Measurements from ENCODE around the gene DENND2A.
"Not testable (repeated sequence)": the region's sequence is repeated elsewhere in the genome, so short reads cannot be mapped to it uniquely, and the experiment has no call there.

DENND2A gene

DNA sequence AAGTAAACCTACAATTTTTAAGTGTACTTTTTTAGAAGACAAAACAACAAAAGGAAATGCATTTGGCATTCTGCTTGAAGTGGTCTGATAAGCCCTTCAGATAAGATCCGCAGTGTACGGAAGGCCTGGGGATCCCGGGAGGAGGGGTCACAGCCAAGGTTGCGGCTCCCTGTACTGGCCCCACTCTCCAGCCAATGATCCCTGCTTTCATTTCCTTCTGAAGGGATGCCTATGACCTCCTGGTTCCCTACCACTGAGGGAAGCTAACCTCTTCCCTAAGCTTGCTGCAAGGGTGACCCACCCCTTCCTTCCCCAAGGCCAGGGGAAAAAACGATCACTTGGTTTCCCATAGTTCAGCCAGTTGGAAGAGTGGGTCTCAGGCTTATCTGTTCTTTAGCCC lies 5.3 kb downstream of the DENND2A start:
- no peak for DNase-seq (ENCODE audit: low read depth, low spot score)
- no peak for TF ChIP-seq YY1 (IDR thresholded peaks at IDR 0.05; ENCODE audit: insufficient read depth, insufficient read length)
- no peak for TF ChIP-seq SUZ12 (IDR thresholded peaks at IDR 0.05; ENCODE audit: extremely low read depth, insufficient read depth, insufficient read length)
- no peak for TF ChIP-seq ZNF274 (IDR thresholded peaks at IDR 0.05; ENCODE audit: low read depth, low read length)
- peaks cover 15% of the 10 kb centered on the region for H3K4me1 ChIP-seq (ENCODE audit: insufficient read depth, insufficient read length)
- H3K36me3 ChIP-seq (ENCODE audit: insufficient read depth, insufficient read length, low read length) = peaks cover 8% of the 10 kb centered on the region
- no peaks in the 10 kb centered on the region for H3K27me3 ChIP-seq (ENCODE audit: insufficient read depth, insufficient read length)
- no peak overlapping the region for H3K4me3 ChIP-seq (ENCODE audit: insufficient read length, low read depth)
- H3K9ac ChIP-seq (ENCODE audit: insufficient read length, low read depth) = peak overlapping the region; percentile 37
- H3K9me3 ChIP-seq (ENCODE audit: insufficient read depth, low read length) = no peaks in the 10 kb centered on the region

DNA sequence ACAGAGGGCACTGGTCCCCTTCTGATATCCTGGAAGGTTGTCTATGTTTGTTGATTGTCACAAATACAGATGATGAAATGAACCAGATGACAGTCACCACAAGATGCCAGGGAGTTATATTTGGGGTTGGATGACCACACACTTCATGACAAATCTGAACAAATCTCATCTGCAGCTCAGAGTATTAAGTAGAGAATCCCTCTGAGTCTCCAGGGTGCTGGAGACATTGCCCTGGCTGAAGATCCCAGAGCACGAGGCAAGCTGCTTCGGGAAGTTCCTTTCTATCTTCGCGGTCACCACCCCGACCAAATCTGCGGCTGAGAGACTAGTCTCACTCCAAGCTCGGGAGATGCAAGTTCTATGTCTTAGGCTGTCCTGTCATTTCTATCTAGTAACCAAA lies 9.0 kb downstream of the DENND2A start:
- Histone ChIP-seq H3K4me1 (ENCODE audit: insufficient read depth, insufficient read length) (peaks cover 9% of the 10 kb centered on the region), H3K27me3 (ENCODE audit: insufficient read depth, insufficient read length) (no peaks in the 10 kb centered on the region), H3K9ac (ENCODE audit: insufficient read length, low read depth) (no peak overlapping the region), H3K36me3 (ENCODE audit: insufficient read depth, insufficient read length, low read length) (peaks cover 11% of the 10 kb centered on the region), H3K9me3 (ENCODE audit: insufficient read depth, low read length) (no peaks in the 10 kb centered on the region), H3K4me3 (ENCODE audit: insufficient read length, low read depth) (no peak overlapping the region)
- TF ChIP-seq SUZ12 (IDR thresholded peaks at IDR 0.05; ENCODE audit: extremely low read depth, insufficient read depth, insufficient read length) = no peak
- TF ChIP-seq YY1 (IDR thresholded peaks at IDR 0.05; ENCODE audit: insufficient read depth, insufficient read length) = no peak
- TF ChIP-seq ZNF274 (IDR thresholded peaks at IDR 0.05; ENCODE audit: low read depth, low read length) = no peak
- DNase-seq (ENCODE audit: low read depth, low spot score) = no peak

DNA sequence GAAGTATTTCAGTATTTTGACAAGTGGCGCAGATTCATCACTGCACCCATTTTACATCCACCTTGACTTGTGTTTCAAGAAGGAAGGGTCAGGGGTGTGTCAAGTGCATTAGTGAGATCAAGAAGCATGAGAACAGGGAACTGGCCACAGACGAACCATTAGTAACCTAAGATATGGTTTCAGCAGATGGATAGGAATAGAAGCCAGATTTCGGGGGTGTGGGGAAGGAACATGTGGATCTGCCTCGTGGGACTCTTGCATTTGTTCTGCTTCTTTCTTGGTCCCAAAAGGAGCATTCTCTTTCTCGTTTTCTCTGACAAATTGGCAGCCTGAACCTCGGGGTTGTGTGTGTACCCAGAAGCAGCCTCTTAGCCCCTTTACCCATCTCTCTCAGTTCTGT lies 9.6 kb downstream of the DENND2A start:
- no peak for TF ChIP-seq ZNF274 (IDR thresholded peaks at IDR 0.05; ENCODE audit: low read depth, low read length)
- no peak for TF ChIP-seq SUZ12 (IDR thresholded peaks at IDR 0.05; ENCODE audit: extremely low read depth, insufficient read depth, insufficient read length)
- no peak for TF ChIP-seq YY1 (IDR thresholded peaks at IDR 0.05; ENCODE audit: insufficient read depth, insufficient read length)
- no peak for DNase-seq (ENCODE audit: low read depth, low spot score)
- Histone ChIP-seq H3K36me3 (ENCODE audit: insufficient read depth, insufficient read length, low read length) (peaks cover 11% of the 10 kb centered on the region), H3K4me3 (ENCODE audit: insufficient read length, low read depth) (no peak overlapping the region), H3K9ac (ENCODE audit: insufficient read length, low read depth) (no peak overlapping the region), H3K27me3 (ENCODE audit: insufficient read depth, insufficient read length) (no peaks in the 10 kb centered on the region), H3K9me3 (ENCODE audit: insufficient read depth, low read length) (no peaks in the 10 kb centered on the region), H3K4me1 (ENCODE audit: insufficient read depth, insufficient read length) (peaks cover 8% of the 10 kb centered on the region)

DNA sequence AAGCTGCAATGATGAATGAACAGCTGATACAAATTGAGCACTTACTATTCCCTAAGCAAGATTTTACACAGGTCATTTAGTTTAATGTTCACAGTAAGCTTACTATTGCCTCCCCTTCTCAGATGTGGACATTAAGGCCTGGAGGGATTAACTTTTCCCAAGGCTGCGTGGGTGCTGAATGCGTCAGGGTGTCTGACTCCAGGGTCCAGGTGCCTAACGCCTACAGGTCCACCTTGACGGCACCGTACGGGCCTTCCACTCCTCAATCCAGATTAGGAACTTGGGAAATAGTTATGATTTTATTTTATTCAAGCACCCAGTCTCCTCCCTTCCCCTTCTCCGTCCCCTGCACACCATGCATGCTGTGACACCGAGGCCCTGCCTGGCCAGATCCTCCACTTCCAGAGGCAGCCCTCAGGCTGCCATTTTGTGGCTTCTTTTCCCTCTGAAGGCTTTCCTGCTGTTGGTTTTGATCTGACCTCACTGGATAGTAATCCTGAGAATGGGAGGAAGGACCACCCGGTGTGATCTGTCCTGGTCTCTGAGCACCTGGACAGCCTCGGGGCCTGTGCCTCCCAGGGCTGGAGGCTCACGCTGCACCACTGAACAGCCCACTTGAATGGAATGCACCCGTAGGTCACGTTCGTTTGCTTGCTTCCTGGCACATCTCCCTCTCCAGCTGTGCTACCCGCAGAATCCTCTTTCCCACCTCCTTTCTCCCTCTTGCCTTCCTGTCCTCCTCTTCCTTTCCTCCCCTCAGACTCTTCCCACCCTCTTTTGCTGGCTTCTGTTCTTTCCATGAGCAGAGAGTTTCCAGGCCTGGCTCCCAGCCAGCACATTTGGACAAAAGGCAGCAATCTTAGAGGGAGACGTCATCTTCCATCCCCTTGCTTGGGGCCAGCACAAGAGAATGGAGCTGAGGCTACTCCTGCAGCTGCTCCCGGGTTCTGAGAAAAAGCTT lies 14.4 kb downstream of the DENND2A start:
- H3K4me1 ChIP-seq (ENCODE audit: insufficient read depth, insufficient read length) = peaks cover 6% of the 10 kb centered on the region
- H3K27me3 ChIP-seq (ENCODE audit: insufficient read depth, insufficient read length) = no peaks in the 10 kb centered on the region
- no peak overlapping the region for H3K4me3 ChIP-seq (ENCODE audit: insufficient read length, low read depth)
- H3K9ac ChIP-seq (ENCODE audit: insufficient read length, low read depth) = no peak overlapping the region
- H3K9me3 ChIP-seq (ENCODE audit: insufficient read depth, low read length) = no peaks in the 10 kb centered on the region
- TF ChIP-seq YY1 (IDR thresholded peaks at IDR 0.05; ENCODE audit: insufficient read depth, insufficient read length) (peak; percentile 33), ZNF274 (IDR thresholded peaks at IDR 0.05; ENCODE audit: low read depth, low read length) (no peak)
- peaks cover 5% of the 10 kb centered on the region for H3K36me3 ChIP-seq (ENCODE audit: insufficient read depth, insufficient read length, low read length)
- DNase-seq (ENCODE audit: low read depth, low spot score) = peak; percentile 92

DNA sequence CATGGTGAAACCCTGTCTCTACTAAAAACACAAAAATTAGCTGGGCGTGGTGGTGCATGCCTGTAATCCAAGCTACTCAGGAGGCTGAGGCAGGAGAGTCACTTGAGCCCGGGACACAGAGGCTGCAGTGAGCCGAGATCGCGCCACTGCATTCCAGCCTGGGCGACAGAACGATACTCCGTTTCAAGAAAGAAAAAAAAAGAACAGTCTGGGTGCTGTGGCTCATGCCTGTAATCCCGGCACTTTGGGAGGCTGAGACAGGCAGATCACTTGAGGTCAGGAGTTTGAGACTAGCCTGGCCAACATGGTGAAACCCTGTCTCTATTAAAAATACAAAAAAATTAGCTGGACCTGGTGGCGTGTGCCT lies 15.4 kb downstream of the DENND2A start:
- not testable (repeated sequence) for H3K4me3 ChIP-seq (ENCODE audit: insufficient read length, low read depth); H3K4me1 ChIP-seq (ENCODE audit: insufficient read depth, insufficient read length); DNase-seq (ENCODE audit: low read depth, low spot score); H3K27me3 ChIP-seq (ENCODE audit: insufficient read depth, insufficient read length); H3K9ac ChIP-seq (ENCODE audit: insufficient read length, low read depth); H3K9me3 ChIP-seq (ENCODE audit: insufficient read depth, low read length); H3K36me3 ChIP-seq (ENCODE audit: insufficient read depth, insufficient read length, low read length)

DNA sequence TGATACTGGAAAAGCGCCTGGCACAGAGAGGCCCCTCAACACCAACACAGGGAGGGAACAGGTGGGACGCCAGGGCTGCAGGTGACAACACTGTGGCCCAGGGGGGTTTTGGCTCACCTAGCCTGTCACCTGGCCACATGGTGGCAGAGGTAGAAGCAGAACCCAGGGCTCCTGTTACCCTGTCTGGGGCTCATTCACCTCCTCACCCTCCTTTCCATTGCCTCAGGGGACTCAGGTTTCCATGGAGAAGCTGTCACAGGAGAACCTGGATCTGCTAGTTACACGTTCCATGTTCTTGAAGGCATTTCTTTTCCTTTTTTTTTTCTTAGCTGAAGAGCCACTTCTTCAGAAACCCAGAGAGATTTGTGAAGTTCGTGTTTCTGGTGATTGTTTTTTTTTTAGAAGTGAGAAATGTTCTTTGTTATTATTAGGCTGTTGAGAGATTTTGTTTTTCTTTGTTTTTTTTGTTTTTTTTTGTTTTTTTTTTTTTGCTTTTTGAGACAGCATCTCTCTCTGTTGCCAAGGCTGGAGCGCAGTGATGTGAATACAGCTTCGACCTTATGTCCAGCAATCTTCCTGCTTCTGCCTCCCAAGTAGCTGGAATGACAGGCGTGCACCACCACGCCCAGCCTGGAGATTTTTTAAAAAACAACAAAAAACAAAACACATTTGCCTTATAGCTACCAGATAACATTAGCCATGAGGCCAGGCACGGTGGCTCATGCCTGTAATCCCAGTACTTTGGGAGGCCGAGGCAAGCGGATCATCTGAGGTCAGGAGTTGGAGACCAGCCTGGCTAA lies 16.0 kb downstream of the DENND2A start:
- no peaks in the 10 kb centered on the region for H3K27me3 ChIP-seq (ENCODE audit: insufficient read depth, insufficient read length)
- H3K4me1 ChIP-seq (ENCODE audit: insufficient read depth, insufficient read length) = peaks cover 3% of the 10 kb centered on the region
- no peaks in the 10 kb centered on the region for H3K9me3 ChIP-seq (ENCODE audit: insufficient read depth, low read length)
- H3K9ac ChIP-seq (ENCODE audit: insufficient read length, low read depth) = no peak overlapping the region
- no peak overlapping the region for H3K4me3 ChIP-seq (ENCODE audit: insufficient read length, low read depth)
- DNase-seq (ENCODE audit: low read depth, low spot score) = no peak
- peaks cover 5% of the 10 kb centered on the region for H3K36me3 ChIP-seq (ENCODE audit: insufficient read depth, insufficient read length, low read length)
- TF ChIP-seq YY1 (IDR thresholded peaks at IDR 0.05; ENCODE audit: insufficient read depth, insufficient read length) (no peak), ZNF274 (IDR thresholded peaks at IDR 0.05; ENCODE audit: low read depth, low read length) (no peak), SUZ12 (IDR thresholded peaks at IDR 0.05; ENCODE audit: extremely low read depth, insufficient read depth, insufficient read length) (no peak)

DNA sequence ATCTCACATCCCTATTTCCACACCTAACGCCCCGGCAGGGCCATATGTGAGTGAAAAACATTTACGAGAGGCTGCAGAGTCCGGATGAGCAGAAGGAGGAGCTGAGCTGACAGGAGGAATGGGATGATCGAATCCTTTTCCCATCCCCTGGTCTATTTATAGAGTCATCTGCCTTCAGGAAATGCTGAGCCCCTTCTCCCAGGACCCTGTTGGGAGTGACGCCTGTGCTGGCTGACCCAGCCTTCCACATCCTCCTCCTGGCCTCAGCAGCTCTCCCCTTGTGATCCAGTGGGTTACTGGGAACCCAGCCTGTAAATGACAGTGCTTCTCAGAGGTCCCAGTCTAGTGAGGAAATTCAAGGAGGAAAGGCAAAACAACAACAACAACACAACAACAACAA lies 16.6 kb downstream of the DENND2A start:
- TF ChIP-seq YY1 (IDR thresholded peaks at IDR 0.05; ENCODE audit: insufficient read depth, insufficient read length) = no peak
- TF ChIP-seq ZNF274 (IDR thresholded peaks at IDR 0.05; ENCODE audit: low read depth, low read length) = no peak
- Histone ChIP-seq H3K36me3 (ENCODE audit: insufficient read depth, insufficient read length, low read length) (no peaks in the 10 kb centered on the region), H3K9me3 (ENCODE audit: insufficient read depth, low read length) (no peaks in the 10 kb centered on the region), H3K9ac (ENCODE audit: insufficient read length, low read depth) (no peak overlapping the region), H3K27me3 (ENCODE audit: insufficient read depth, insufficient read length) (no peaks in the 10 kb centered on the region), H3K4me3 (ENCODE audit: insufficient read length, low read depth) (no peak overlapping the region), H3K4me1 (ENCODE audit: insufficient read depth, insufficient read length) (peaks cover 3% of the 10 kb centered on the region)
- no peak for DNase-seq (ENCODE audit: low read depth, low spot score)
